GM12892 (cell line): ENCODE measurements around the gene FAM210A.

Source experiments
- POLR2A ChIP-seq: IDR thresholded peaks from 2 replicates; pipeline ENCODE4 v1.6.1; 2011; ENCODE audit warnings: low read depth, low read length, control low read depth
- POLR2AphosphoS5 ChIP-seq: IDR thresholded peaks from 2 replicates; pipeline ENCODE4 v1.6.1; 2011; ENCODE audit warnings: low read depth, low read length, control low read depth

DNA sequence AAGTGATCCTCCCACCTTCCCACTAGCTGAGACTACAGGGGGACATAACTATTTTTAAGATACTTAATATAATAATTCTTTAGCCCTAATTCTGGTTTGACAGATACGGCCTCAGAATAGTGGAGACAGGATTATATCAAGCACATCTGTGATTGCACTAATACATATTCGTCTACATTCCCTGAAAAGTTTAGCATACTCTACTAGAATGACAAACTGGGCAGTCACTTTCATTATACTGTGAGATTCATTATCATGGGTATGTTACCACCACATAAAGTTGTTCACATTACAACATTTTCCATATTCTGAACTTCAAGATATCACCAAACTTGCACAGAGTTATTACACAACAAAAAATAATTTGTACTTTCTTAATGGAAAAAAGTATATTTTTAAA is 11.0 kb downstream of the FAM210A start:
- no peak for TF ChIP-seq POLR2AphosphoS5
- TF ChIP-seq POLR2A: no peak
